ENCODE data around the gene EZR. TPM values are rescaled to one million over a fixed set of nuclear protein-coding genes. Genes with fewer than 3 reads are reported as not detected.

EZR gene
- polyA plus RNA-seq, 3 donors, result 68.1 to 95.8 (median 86.3) TPM

DNA sequence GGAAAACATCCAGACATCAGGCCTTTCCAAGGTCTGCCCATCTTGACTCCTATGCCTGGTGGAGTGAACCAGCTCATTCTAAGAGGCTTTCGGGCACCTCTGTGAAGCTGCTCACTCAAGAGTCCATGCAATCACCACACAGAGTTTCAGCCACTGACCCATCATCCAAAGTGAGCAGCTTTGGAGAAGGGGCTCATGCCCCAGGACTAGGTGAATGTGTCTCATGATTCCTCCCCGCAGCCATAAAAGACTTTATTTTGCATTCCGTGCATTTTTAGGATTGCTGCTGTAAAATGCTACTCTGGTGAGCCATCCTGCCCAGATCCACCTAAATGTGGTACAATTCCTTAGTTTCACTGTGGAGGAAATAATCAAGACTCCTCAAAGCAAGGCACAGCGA is 44.5 kb upstream of the EZR start:
- DNase-seq, result no peak
- Mint-ChIP-seq H3K4me1 (peaks cover 14% of the 10 kb centered on the region), H3K36me3 (peaks cover 0 to 4% of the 10 kb centered on the region in 2 donors), H3K9me3 (peaks cover 2 to 5% (median 5%) of the 10 kb centered on the region in 7 donors), H3K4me3 (no peak overlapping the region), H3K27me3 (ENCODE audit: low read depth in 3 of 3) (peaks cover 1 to 18% (median 10%) of the 10 kb centered on the region in 3 donors), H3K27ac (peak overlapping the region in 1 of 7 donors; percentile 17)
- WGBS (ENCODE audit: insufficient coverage), result 100% methylated on average over 4 of the region's 4 CpGs
- TF ChIP-seq, protein P1, sequence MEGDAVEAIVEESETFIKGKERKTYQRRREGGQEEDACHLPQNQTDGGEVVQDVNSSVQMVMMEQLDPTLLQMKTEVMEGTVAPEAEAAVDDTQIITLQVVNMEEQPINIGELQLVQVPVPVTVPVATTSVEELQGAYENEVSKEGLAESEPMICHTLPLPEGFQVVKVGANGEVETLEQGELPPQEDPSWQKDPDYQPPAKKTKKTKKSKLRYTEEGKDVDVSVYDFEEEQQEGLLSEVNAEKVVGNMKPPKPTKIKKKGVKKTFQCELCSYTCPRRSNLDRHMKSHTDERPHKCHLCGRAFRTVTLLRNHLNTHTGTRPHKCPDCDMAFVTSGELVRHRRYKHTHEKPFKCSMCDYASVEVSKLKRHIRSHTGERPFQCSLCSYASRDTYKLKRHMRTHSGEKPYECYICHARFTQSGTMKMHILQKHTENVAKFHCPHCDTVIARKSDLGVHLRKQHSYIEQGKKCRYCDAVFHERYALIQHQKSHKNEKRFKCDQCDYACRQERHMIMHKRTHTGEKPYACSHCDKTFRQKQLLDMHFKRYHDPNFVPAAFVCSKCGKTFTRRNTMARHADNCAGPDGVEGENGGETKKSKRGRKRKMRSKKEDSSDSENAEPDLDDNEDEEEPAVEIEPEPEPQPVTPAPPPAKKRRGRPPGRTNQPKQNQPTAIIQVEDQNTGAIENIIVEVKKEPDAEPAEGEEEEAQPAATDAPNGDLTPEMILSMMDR (IDR thresholded peaks at IDR 0.05), result no peak
- H3K4me3 ChIP-seq (replicated peaks in 1 of 3; ENCODE audit: low read depth in 2 of 3, low read length in 3 of 3), result no peak overlapping the region
- H3K79me2 ChIP-seq (ENCODE audit: insufficient read depth, low read length), result no peaks in the 10 kb centered on the region
- H4K20me1 ChIP-seq (ENCODE audit: insufficient read depth, low read length), result no peaks in the 10 kb centered on the region
- H2AFZ ChIP-seq (ENCODE audit: insufficient read depth, low read depth, low read length, poor library complexity, severe bottlenecking), result no peak overlapping the region
- intact Hi-C loops (cut with micrococcal nuclease), result loop anchor here in 1 of 2 donors (10.0 kb wide), 1 partner anchor 149 kb away; no protein-coding TSS in a partner anchor
- H3K9ac ChIP-seq (ENCODE audit: insufficient read depth, low read length, poor library complexity, severe bottlenecking), result no peak overlapping the region
- H3K27ac ChIP-seq (ENCODE audit: low read depth in 1 of 2, low read length in 2 of 2), result no peak overlapping the region
- no peak overlapping the region for H3K4me2 ChIP-seq (replicated peaks; ENCODE audit: extremely low read depth, low read length, poor library complexity, severe bottlenecking)
- no peaks in the 10 kb centered on the region for H3K36me3 ChIP-seq (replicated peaks in 1 of 2; ENCODE audit: control insufficient read depth in 1 of 2, insufficient read depth in 2 of 2, low read length in 2 of 2)
- no peaks in the 10 kb centered on the region for H3K9me3 ChIP-seq (replicated peaks in 1 of 2; ENCODE audit: control insufficient read depth in 1 of 2, insufficient read depth in 1 of 2, low read length in 2 of 2)
- H3K27me3 ChIP-seq (ENCODE audit: control insufficient read depth in 2 of 2, insufficient read depth in 2 of 2, low read length in 2 of 2), result no peaks in the 10 kb centered on the region
- peaks cover 0 to under 1% of the 10 kb centered on the region in 2 donors for H3K4me1 ChIP-seq (ENCODE audit: control insufficient read depth in 1 of 2, insufficient read depth in 2 of 2, low read length in 2 of 2)

- no peak overlapping the region for H3K4me2 ChIP-seq (replicated peaks; ENCODE audit: extremely low read depth, low read length, poor library complexity, severe bottlenecking)
- intact Hi-C loops (cut with micrococcal nuclease), result loop anchor here in 1 of 2 donors (10.0 kb wide), 1 partner anchor 147 kb away; no protein-coding TSS in a partner anchor
- 80% methylated on average over 2 of the region's 4 CpGs for WGBS (ENCODE audit: insufficient coverage)
- no peaks in the 10 kb centered on the region for H4K20me1 ChIP-seq (ENCODE audit: insufficient read depth, low read length)
- no peak overlapping the region for H3K27ac ChIP-seq (ENCODE audit: low read depth in 1 of 2, low read length in 2 of 2)
- no peaks in the 10 kb centered on the region for H3K36me3 Mint-ChIP-seq
- no peaks in the 10 kb centered on the region for H3K27me3 ChIP-seq (ENCODE audit: control insufficient read depth in 2 of 2, insufficient read depth in 2 of 2, low read length in 2 of 2)
- no peak for DNase-seq
- H3K9me3 ChIP-seq (replicated peaks in 1 of 2; ENCODE audit: control insufficient read depth in 1 of 2, insufficient read depth in 1 of 2, low read length in 2 of 2), result no peaks in the 10 kb centered on the region
- no peaks in the 10 kb centered on the region for H3K36me3 ChIP-seq (replicated peaks in 1 of 2; ENCODE audit: control insufficient read depth in 1 of 2, insufficient read depth in 2 of 2, low read length in 2 of 2)
- peaks cover 12% of the 10 kb centered on the region for H3K4me1 Mint-ChIP-seq
- TF ChIP-seq, protein P1 (IDR thresholded peaks at IDR 0.05), result no peak
- H2AFZ ChIP-seq (ENCODE audit: insufficient read depth, low read depth, low read length, poor library complexity, severe bottlenecking), result no peak overlapping the region
- H3K27me3 Mint-ChIP-seq (ENCODE audit: low read depth in 3 of 3), result peaks cover 1 to 9% (median 4%) of the 10 kb centered on the region in 3 donors
- H3K4me3 ChIP-seq (replicated peaks in 1 of 3; ENCODE audit: low read depth in 2 of 3, low read length in 3 of 3), result no peak overlapping the region
- no peaks in the 10 kb centered on the region for H3K79me2 ChIP-seq (ENCODE audit: insufficient read depth, low read length)
- peaks cover 0 to 2% (median 0%) of the 10 kb centered on the region in 7 donors for H3K9me3 Mint-ChIP-seq
- peak overlapping the region in 1 of 7 donors; percentile 20 for H3K27ac Mint-ChIP-seq
- H3K4me3 Mint-ChIP-seq, result no peak overlapping the region
- H3K4me1 ChIP-seq (ENCODE audit: control insufficient read depth in 1 of 2, insufficient read depth in 2 of 2, low read length in 2 of 2), result peaks cover 0 to 8% of the 10 kb centered on the region in 2 donors
- H3K9ac ChIP-seq (ENCODE audit: insufficient read depth, low read length, poor library complexity, severe bottlenecking), result no peak overlapping the region
These were observed 42.7 kb upstream of the EZR start for GRCh38 chr6:158861686-158862381.
